Hair follicular keratinocyte (primary cell): ENCODE measurements around the gene TMEFF1. TPM values are rescaled to one million over a fixed set of nuclear protein-coding genes. Genes with fewer than 3 reads are reported as not detected.

ENCODE experiments used
- total RNA-seq: library from RNA; depleted of rRNA; stranded (reverse); fragments of >200 nt; gene quantifications from 2 replicates; pipeline ENCODE4 v1.2.3, GENCODE V29; 2015

TMEFF1 gene, protein sequence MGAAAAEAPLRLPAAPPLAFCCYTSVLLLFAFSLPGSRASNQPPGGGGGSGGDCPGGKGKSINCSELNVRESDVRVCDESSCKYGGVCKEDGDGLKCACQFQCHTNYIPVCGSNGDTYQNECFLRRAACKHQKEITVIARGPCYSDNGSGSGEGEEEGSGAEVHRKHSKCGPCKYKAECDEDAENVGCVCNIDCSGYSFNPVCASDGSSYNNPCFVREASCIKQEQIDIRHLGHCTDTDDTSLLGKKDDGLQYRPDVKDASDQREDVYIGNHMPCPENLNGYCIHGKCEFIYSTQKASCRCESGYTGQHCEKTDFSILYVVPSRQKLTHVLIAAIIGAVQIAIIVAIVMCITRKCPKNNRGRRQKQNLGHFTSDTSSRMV
- total RNA-seq: 0.11 and 0.62 TPM in 2 replicates

DNA sequence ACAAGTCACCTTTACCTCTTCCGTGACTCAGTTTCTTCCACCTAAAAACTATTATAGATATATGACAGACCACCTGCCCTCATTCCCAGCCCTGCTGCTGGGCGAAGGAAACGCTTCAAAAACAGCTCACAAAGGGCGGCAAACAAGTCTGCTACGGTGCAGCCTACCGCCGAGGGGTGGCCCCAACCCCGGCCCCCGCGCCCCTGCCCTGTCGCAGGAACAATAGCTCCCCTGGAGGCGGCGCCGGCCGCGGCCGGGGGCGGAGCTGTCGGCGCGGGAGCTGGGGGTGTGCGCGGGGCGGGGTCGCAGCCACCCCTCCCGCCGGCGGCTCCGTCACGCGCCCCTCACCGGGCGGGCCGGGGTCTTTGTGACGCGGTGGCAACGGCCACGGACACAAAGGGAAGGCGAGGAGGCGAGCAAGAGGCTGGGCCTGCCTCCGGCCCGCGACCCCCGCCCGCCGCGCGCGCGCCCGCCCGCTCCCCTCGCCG, at the start of gene TMEFF1:
Gene TMEFF1 (plus strand): TSS at position 362 of the 488 bp plus-strand sequence. CDS start 396 bp downstream, outside the sequence.

DNA sequence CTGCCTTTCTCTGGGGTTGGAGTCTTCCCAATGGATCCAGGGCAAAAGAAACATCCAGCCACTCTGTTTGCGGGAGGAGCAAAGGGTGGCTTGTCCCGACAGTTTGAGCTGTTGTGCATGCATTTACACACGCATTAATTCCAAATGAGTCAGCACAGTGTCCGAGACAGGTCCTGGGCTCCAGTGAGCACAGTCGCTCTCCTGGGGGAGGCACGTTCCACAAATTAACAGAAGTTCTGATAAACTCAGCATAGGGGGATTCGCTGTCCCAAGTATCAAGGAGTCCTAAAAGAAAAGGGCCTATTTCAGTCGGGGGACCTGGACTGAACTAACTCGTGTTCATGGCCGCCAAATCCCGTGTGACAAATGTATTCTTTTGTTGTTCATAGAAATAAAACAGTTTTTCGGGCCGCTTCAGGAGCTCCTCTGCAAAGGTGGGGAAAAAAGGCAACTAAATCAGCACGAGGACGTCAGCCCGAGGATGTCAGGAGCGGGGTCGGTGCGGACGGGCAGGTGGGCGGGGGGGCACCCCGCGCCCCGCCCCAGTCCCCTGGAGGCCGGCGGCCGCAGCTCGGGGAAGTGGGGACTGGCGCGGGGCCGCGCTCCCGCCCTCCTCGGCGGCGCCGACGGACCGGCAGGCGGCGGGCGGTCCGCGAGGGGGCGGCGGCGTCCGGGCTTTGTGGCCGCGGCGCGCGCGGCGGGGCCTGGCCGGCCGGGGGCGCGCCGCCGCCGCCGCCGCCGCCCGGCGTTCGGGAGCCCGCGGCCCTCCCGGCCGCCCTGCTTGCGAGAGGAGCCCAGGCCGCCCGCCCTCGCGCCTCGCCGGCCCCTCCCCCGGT, 46.2 kb upstream of the TMEFF1 start, which contains the start of gene MSANTD3:
Gene MSANTD3 (plus strand): TSS at position 614 of the 836 bp plus-strand sequence. CDS start 14,796 bp downstream, outside the sequence.

DNA sequence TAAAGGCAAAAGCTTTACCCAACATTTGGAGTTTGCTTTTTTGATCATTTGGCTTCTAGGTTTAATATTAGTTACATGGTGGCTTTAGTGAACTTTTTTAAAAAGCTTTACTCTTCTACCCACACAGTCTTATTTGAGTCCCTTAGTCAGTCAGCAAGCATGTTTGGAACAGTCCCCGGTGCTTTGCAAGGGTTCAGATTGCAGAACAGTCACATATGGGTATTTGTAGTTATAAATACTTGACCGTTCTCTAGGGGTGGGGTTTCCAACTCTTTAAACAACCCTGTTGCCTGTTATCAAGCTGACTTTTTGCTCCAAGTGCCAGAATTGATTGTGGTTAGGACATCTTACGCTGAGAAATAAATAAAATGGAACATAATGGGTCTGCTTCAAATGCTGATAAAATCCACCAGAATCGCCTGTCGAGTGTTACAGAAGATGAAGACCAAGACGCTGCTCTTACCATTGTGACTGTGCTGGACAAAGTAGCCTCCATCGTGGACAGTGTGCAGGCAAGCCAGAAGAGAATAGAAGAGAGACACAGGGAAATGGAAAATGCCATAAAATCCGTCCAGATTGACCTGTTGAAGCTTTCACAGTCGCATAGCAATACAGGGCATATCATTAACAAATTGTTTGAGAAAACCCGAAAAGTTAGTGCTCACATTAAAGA, 105.0 kb downstream of the TMEFF1 start, which contains the start of gene CAVIN4:
Gene CAVIN4 (plus strand): TSS at position 304 of the 673 bp plus-strand sequence. CDS start 65 bp downstream, at position 369.

Other genes with a start within 250 kb of the TMEFF1 start
- 27.2 and 33.4 TPM in 2 replicates for gene TEX10, start 120.2 kb upstream of the TMEFF1 start, total RNA-seq
- gene MSANTD3, start 46.0 kb upstream of the TMEFF1 start, total RNA-seq: 56.3 and 79.6 TPM in 2 replicates
- gene CAVIN4, start 104.9 kb downstream of the TMEFF1 start, total RNA-seq: under 0.01 and 0.08 TPM in 2 replicates